Measurements from ENCODE around the gene MAMDC4. TPM values are rescaled to one million over a fixed set of nuclear protein-coding genes. Genes with fewer than 3 reads are reported as not detected.

Gene MAMDC4
- total RNA-seq, 1 donor from 2014 or later: 6.1 TPM

- Mint-ChIP-seq H3K27me3 (no peaks in the 10 kb centered on the region), H3K4me3 (no peak overlapping the region), H3K4me1 (peaks cover 60% of the 10 kb centered on the region), H3K27ac (peak overlapping the region; percentile 35), H3K9me3 (no peaks in the 10 kb centered on the region), H3K36me3 (ENCODE audit: low read depth) (peaks cover 59% of the 10 kb centered on the region)
- DNase-seq (no peak), ATAC-seq (ENCODE audit: low read depth) (no peak)
- CTCF ChIA-PET: interaction anchor here (1.4 kb wide), 1 partner anchor 55 kb away, joined by 3 read pairs; no protein-coding TSS in a partner anchor
- POLR2A ChIA-PET: interaction anchor here (2.4 to 8.2 kb wide), 2 partner anchors 11 to 17 kb away, joined by 12 to 95 read pairs; partner anchors contain the start of gene TRAF2
- intact Hi-C loops (cut with micrococcal nuclease): no loop called here
- no peak for TF ChIP-seq CTCF (IDR thresholded peaks at IDR 0.05)
Observed at GRCh38 chr9:136898483-136899100, 46.4 kb downstream of the MAMDC4 start.

GRCh38 chr9:136899196-136899595 lies 47.0 kb downstream of the MAMDC4 start:
- CTCF ChIA-PET: interaction anchor here (0.6 to 1.4 kb wide), 2 partner anchors 55 to 123 kb away, joined by 3 read pairs; no protein-coding TSS in a partner anchor
- Mint-ChIP-seq H3K9me3 (no peaks in the 10 kb centered on the region), H3K27me3 (no peaks in the 10 kb centered on the region), H3K36me3 (ENCODE audit: low read depth) (peaks cover 58% of the 10 kb centered on the region), H3K4me1 (peaks cover 59% of the 10 kb centered on the region), H3K4me3 (no peak overlapping the region), H3K27ac (peak overlapping the region; percentile 39)
- TF ChIP-seq CTCF (IDR thresholded peaks at IDR 0.05): no peak
- DNase-seq (no peak), ATAC-seq (ENCODE audit: low read depth) (no peak)
- intact Hi-C loops (cut with micrococcal nuclease): no loop called here
- POLR2A ChIA-PET: interaction anchor here (2.4 to 8.2 kb wide), 2 partner anchors 12 to 18 kb away, joined by 12 to 95 read pairs; partner anchors contain the start of gene TRAF2

- Mint-ChIP-seq H3K4me3 (peak overlapping the region; percentile 28), H3K27me3 (no peaks in the 10 kb centered on the region), H3K36me3 (ENCODE audit: low read depth) (peaks cover 54% of the 10 kb centered on the region), H3K4me1 (peaks cover 55% of the 10 kb centered on the region), H3K9me3 (no peaks in the 10 kb centered on the region), H3K27ac (peak overlapping the region; percentile 95)
- intact Hi-C loops (cut with micrococcal nuclease): loop anchor here (5.0 kb wide), 1 partner anchor 33 kb away; the partner anchor contains the start of gene EDF1
- no peak for DNase-seq
- ChIA-PET POLR2A (interaction anchor here (2.4 to 8.2 kb wide), 2 partner anchors 8 to 13 kb away, joined by 11 to 95 read pairs; partner anchors contain the start of gene TRAF2), CTCF (no interaction called here)
- no peak for TF ChIP-seq CTCF (IDR thresholded peaks at IDR 0.05)
- ATAC-seq (ENCODE audit: low read depth): no peak
Observed at GRCh38 chr9:136900556-136900955, 48.4 kb downstream of the MAMDC4 start.

GRCh38 chr9:136900988-136901515 lies 48.9 kb downstream of the MAMDC4 start:
- H3K36me3 Mint-ChIP-seq (ENCODE audit: low read depth): peaks cover 56% of the 10 kb centered on the region
- DNase-seq (no peak), ATAC-seq (ENCODE audit: low read depth) (no peak)
- CTCF ChIA-PET: interaction anchor here (1.3 to 1.9 kb wide), 2 partner anchors 43 to 59 kb away, joined by 6 to 8 read pairs; partner anchors contain the start of genes AJM1, C8G and FBXW5
- H3K4me1 Mint-ChIP-seq: peaks cover 58% of the 10 kb centered on the region
- H3K9me3 Mint-ChIP-seq: no peaks in the 10 kb centered on the region
- no peak for TF ChIP-seq CTCF (IDR thresholded peaks at IDR 0.05)
- intact Hi-C loops (cut with micrococcal nuclease): loop anchor here (5.0 kb wide), 1 partner anchor 34 kb away; the partner anchor contains the start of gene EDF1
- POLR2A ChIA-PET: interaction anchor here (0.6 to 8.2 kb wide), 8 partner anchors 9 to 91 kb away, joined by 3 to 95 read pairs (median 8); partner anchors contain the start of genes EDF1, PAXX and TRAF2
- no peak overlapping the region for H3K4me3 Mint-ChIP-seq
- no peaks in the 10 kb centered on the region for H3K27me3 Mint-ChIP-seq
- H3K27ac Mint-ChIP-seq: peak overlapping the region; percentile 95
